ENCODE data around the gene MXRA8. TPM values are rescaled to one million over a fixed set of nuclear protein-coding genes. Genes with fewer than 3 reads are reported as not detected.
A peak's percentile ranks its signal among the peaks of the same experiment; 100 is the strongest.

The MXRA8 gene
- total and polyA plus RNA-seq, 9 of the 15 experiments (the other 6 are each of a cell fraction or from before 2014, with no cell fraction given): 0.66 to 11.3 (median 6.3) TPM

GRCh38 chr1:1325288-1326074, 32.9 kb downstream of the MXRA8 start (continued):
- TF ChIP-seq HBP1 (CRISPR knock-in tag; IDR thresholded peaks at IDR 0.05) (no peak), GABPB2 (CRISPR knock-in tag; conservative IDR thresholded peaks at IDR 0.05) (no peak), POLR2AphosphoS2 (IDR thresholded peaks at IDR 0.05; ENCODE audit: low read length) (no peak), ZNF12 (CRISPR knock-in tag; IDR thresholded peaks at IDR 0.05) (no peak), CHD1 (IDR thresholded peaks at IDR 0.05; ENCODE audit: low read length) (peak; percentile 1), KAT2B (IDR thresholded peaks at IDR 0.05; ENCODE audit: low read depth, low read length) (no peak), SRF (CRISPR knock-in tag; IDR thresholded peaks at IDR 0.05) (no peak), C11orf30 (IDR thresholded peaks at IDR 0.05; ENCODE audit: low read depth) (no peak), ZEB2 (IDR thresholded peaks at IDR 0.05) (no peak), ZNF41 (CRISPR knock-in tag; conservative IDR thresholded peaks at IDR 0.05) (no peak), PTBP1 (IDR thresholded peaks at IDR 0.05; ENCODE audit: low read depth, low read length) (no peak), ZNF217 (CRISPR knock-in tag; IDR thresholded peaks at IDR 0.05) (no peak), CSDE1 (IDR thresholded peaks at IDR 0.05) (no peak), RNF2 (IDR thresholded peaks at IDR 0.05) (no peak), KHSRP (IDR thresholded peaks at IDR 0.05) (no peak), BRD9 (IDR thresholded peaks at IDR 0.05; ENCODE audit: low read depth, partially characterized antibody) (no peak), L3MBTL2 (IDR thresholded peaks at IDR 0.05) (no peak), CXXC5 (CRISPR knock-in tag; IDR thresholded peaks at IDR 0.05) (no peak), TCF7 (IDR thresholded peaks at IDR 0.05; ENCODE audit: borderline replicate concordance) (no peak), CBFB (CRISPR knock-in tag; IDR thresholded peaks at IDR 0.05) (0 out of 2 replicates have a peak, but pooled peaks have one; percentile 15), AFF1 (IDR thresholded peaks at IDR 0.05; ENCODE audit: low read depth in 1 of 2, partially characterized antibody in 2 of 2) (no peak), ZNF311 (CRISPR knock-in tag; IDR thresholded peaks at IDR 0.05) (no peak), RUNX1 (IDR thresholded peaks at IDR 0.05; ENCODE audit: low read depth) (no peak), GABPB1 (CRISPR knock-in tag; IDR thresholded peaks at IDR 0.05) (0 out of 2 replicates have a peak, but pooled peaks have one; percentile 1)
